Activated CD4-positive, alpha-beta T cell treated with anti-CD3 and anti-CD28 coated beads, Interleukin-2, amount 50 U/mL, for 48 hours (primary cell): ENCODE data around the gene DDR2.

Experiments
- DNase-seq, 2 experiments: peaks; one replicate each; pipeline ENCODE4 v3.0.0-alpha.2; 2020

The DDR2 gene

GRCh38 chr1:162631546-162632191 lies 595 bp upstream of the DDR2 start:
- no peak for DNase-seq

- DNase-seq = no peak
These were observed 425 bp downstream of the DDR2 start for GRCh38 chr1:162632698-162633080.

- no peak for DNase-seq
These were observed 958 bp downstream of the DDR2 start for GRCh38 chr1:162633081-162633762.

- no peak for DNase-seq
These were observed 3.2 kb downstream of the DDR2 start for GRCh38 chr1:162635418-162635817.

- no peak for DNase-seq
These were observed 7.5 kb downstream of the DDR2 start for GRCh38 chr1:162639718-162640117.

GRCh38 chr1:162641114-162641513 lies 8.8 kb downstream of the DDR2 start:
- DNase-seq = no peak

- no peak for DNase-seq
These were observed 12.7 kb downstream of the DDR2 start for GRCh38 chr1:162644986-162645314.

- no peak for DNase-seq
These were observed 13.4 kb downstream of the DDR2 start for GRCh38 chr1:162645666-162646065.

GRCh38 chr1:162649583-162649982 lies 17.3 kb downstream of the DDR2 start:
- no peak for DNase-seq

- DNase-seq = no peak
These were observed 22.8 kb downstream of the DDR2 start for GRCh38 chr1:162654915-162655620.

- DNase-seq = no peak
These were observed 24.0 kb downstream of the DDR2 start for GRCh38 chr1:162656266-162656665.

GRCh38 chr1:162660574-162660973 lies 28.3 kb downstream of the DDR2 start:
- DNase-seq = no peak

- DNase-seq = no peak
These were observed 29.1 kb downstream of the DDR2 start for GRCh38 chr1:162661336-162661735.

- DNase-seq = no peak
These were observed 29.7 kb downstream of the DDR2 start for GRCh38 chr1:162662013-162662412.

- DNase-seq = no peak
These were observed 30.8 kb downstream of the DDR2 start for GRCh38 chr1:162663086-162663485.

GRCh38 chr1:162663589-162664106 lies 31.4 kb downstream of the DDR2 start:
- no peak for DNase-seq

GRCh38 chr1:162666006-162666645 lies 33.9 kb downstream of the DDR2 start:
- DNase-seq = no peak

GRCh38 chr1:162667381-162668080 lies 35.3 kb downstream of the DDR2 start:
- no peak for DNase-seq

GRCh38 chr1:162670928-162671663 lies 38.8 kb downstream of the DDR2 start:
- no peak for DNase-seq

GRCh38 chr1:162671664-162672410 lies 39.6 kb downstream of the DDR2 start:
- DNase-seq = no peak

- no peak for DNase-seq
These were observed 40.5 kb downstream of the DDR2 start for GRCh38 chr1:162672622-162673260.
